H9 (cell line): Measurements from ENCODE around the gene AGAP5. TPM values are rescaled to one million over a fixed set of nuclear protein-coding genes. Genes with fewer than 3 reads are reported as not detected.
"Not testable (repeated sequence)": the region's sequence is repeated elsewhere in the genome, so short reads cannot be mapped to it uniquely, and the experiment has no call there.

Experiments used
- DNase-seq: peaks from one replicate; pipeline ENCODE4 v3.0.0-alpha.2; 2017
- H2AFZ ChIP-seq: one replicate; pipeline ENCODE4 v1.6.1; 2013; ENCODE audit warnings: mild to moderate bottlenecking, low read length, control low read depth, moderate library complexity
- H2AK5ac ChIP-seq: 2 replicates; pipeline ENCODE4 v1.6.1; 2013; ENCODE audit warnings: low read length, control low read depth, mixed read lengths; ENCODE audit not compliant: insufficient read length
- H2BK120ac ChIP-seq: one replicate; pipeline ENCODE4 v1.6.1; 2013; ENCODE audit warnings: low read depth, mild to moderate bottlenecking, low read length, control low read depth, inconsistent platforms; ENCODE audit not compliant: poor library complexity, severe bottlenecking
- H2BK12ac ChIP-seq: 2 replicates; pipeline ENCODE4 v1.6.1; 2013; ENCODE audit warnings: low read length, control low read depth, mixed read lengths, low read depth; ENCODE audit not compliant: insufficient read length
- H2BK15ac ChIP-seq: 2 replicates; pipeline ENCODE4 v1.6.1; 2013; ENCODE audit warnings: low read depth, low read length, control low read depth
- H2BK20ac ChIP-seq: one replicate; pipeline ENCODE4 v1.6.1; 2013; ENCODE audit warnings: low read depth, mild to moderate bottlenecking, low read length, control low read depth, inconsistent platforms; ENCODE audit not compliant: poor library complexity, severe bottlenecking
- H2BK5ac ChIP-seq: 2 replicates; pipeline ENCODE4 v1.6.1; 2013; ENCODE audit warnings: low read length, control low read depth, mixed read lengths; ENCODE audit not compliant: insufficient read length
- H3K14ac ChIP-seq: 2 replicates; pipeline ENCODE4 v1.6.1; 2013; ENCODE audit warnings: low read length, control low read depth; ENCODE audit not compliant: insufficient read depth
- H3K18ac ChIP-seq: 2 replicates; pipeline ENCODE4 v1.6.1; 2013; ENCODE audit warnings: low read depth, mild to moderate bottlenecking, mixed read lengths, low read length, control low read depth; ENCODE audit not compliant: insufficient read length
- H3K23ac ChIP-seq: 2 replicates; pipeline ENCODE4 v1.6.1; 2013; ENCODE audit warnings: low read length, control low read depth, mixed read lengths, low read depth; ENCODE audit not compliant: insufficient read length
- H3K23me2 ChIP-seq: 2 replicates; pipeline ENCODE4 v1.6.1; 2013; ENCODE audit warnings: low read depth, mild to moderate bottlenecking, mixed read lengths, low read length, control low read depth; ENCODE audit not compliant: insufficient read length, poor library complexity, severe bottlenecking
- H3K27ac ChIP-seq: 2 replicates; pipeline ENCODE4 v1.5.1; 2013; ENCODE audit warnings: low read length, control low read depth, mixed read lengths, low read depth; ENCODE audit not compliant: insufficient read length
- H3K27me3 ChIP-seq: 2 replicates; pipeline ENCODE4 v1.6.1; 2013; ENCODE audit warnings: low read length, control low read depth, inconsistent platforms; ENCODE audit not compliant: insufficient read depth
- H3K4ac ChIP-seq: 2 replicates; pipeline ENCODE4 v1.6.1; 2013; ENCODE audit warnings: low read depth, mild to moderate bottlenecking, control low read depth, inconsistent platforms, low read length, moderate library complexity
- H3K4me1 ChIP-seq: 2 replicates; pipeline ENCODE4 v1.6.1; 2013; ENCODE audit warnings: low read length, control low read depth, inconsistent platforms; ENCODE audit not compliant: insufficient read depth
- H3K4me2 ChIP-seq: 2 replicates; pipeline ENCODE4 v1.6.1; 2013; ENCODE audit warnings: low read length, control low read depth, mixed read lengths; ENCODE audit not compliant: insufficient read length, insufficient read depth
- H3K56ac ChIP-seq: 2 replicates; pipeline ENCODE4 v1.6.1; 2013; ENCODE audit warnings: low read depth, mild to moderate bottlenecking, mixed read lengths, low read length, control low read depth; ENCODE audit not compliant: insufficient read length
- H3K79me1 ChIP-seq: 2 replicates; pipeline ENCODE4 v1.6.1; 2013; ENCODE audit warnings: low read depth, mild to moderate bottlenecking, moderate library complexity, low read length, control low read depth, inconsistent platforms; ENCODE audit not compliant: insufficient read depth, poor library complexity, severe bottlenecking
- H3K79me2 ChIP-seq: 2 replicates; pipeline ENCODE4 v1.6.1; 2013; ENCODE audit warnings: low read length, control low read depth, inconsistent platforms; ENCODE audit not compliant: insufficient read depth
- H3K9ac ChIP-seq: 2 replicates; pipeline ENCODE4 v1.6.1; 2013; ENCODE audit warnings: low read length, control low read depth, mixed read lengths; ENCODE audit not compliant: insufficient read length; ENCODE audit errors: extremely low read depth
- H3K9me3 ChIP-seq: one replicate; pipeline ENCODE4 v1.6.1; 2013; ENCODE audit warnings: low read depth, low read length, inconsistent platforms; ENCODE audit not compliant: control insufficient read depth
- H3T11ph ChIP-seq: one replicate; pipeline ENCODE4 v1.6.1; 2013; ENCODE audit warnings: mild to moderate bottlenecking, low read length, control low read depth, inconsistent platforms
- H4K20me1 ChIP-seq: one replicate; pipeline ENCODE4 v1.6.1; 2013; ENCODE audit not compliant: control insufficient read depth, insufficient read length, insufficient read depth
- H4K5ac ChIP-seq: 2 replicates; pipeline ENCODE4 v1.6.1; 2013; ENCODE audit warnings: low read depth, mild to moderate bottlenecking, mixed read lengths, low read length, control low read depth; ENCODE audit not compliant: insufficient read length
- H4K8ac ChIP-seq: replicated peaks from 2 replicates; pipeline ENCODE4 v1.6.1; 2013; ENCODE audit warnings: low read length, control low read depth, mixed read lengths, low read depth; ENCODE audit not compliant: insufficient read length
- H4K91ac ChIP-seq: 2 replicates; pipeline ENCODE4 v1.6.1; 2013; ENCODE audit warnings: low read depth, mild to moderate bottlenecking, moderate library complexity, mixed read lengths, low read length, control low read depth; ENCODE audit not compliant: insufficient read length
- H3K27ac Mint-ChIP-seq, 3 experiments: 2 replicates in 2 of 3; 3 replicates in 1 of 3; pipeline ENCODE4 v1.8.0; 2020 to 2021; ENCODE audit warnings: mixed read lengths in 3 of 3, mild to moderate bottlenecking in 1 of 3, moderate library complexity in 1 of 3
- H3K27me3 Mint-ChIP-seq: 2 replicates; pipeline ENCODE4 v1.8.0; 2021; ENCODE audit warnings: low read depth, mild to moderate bottlenecking, moderate library complexity, mixed read lengths
- H3K36me3 Mint-ChIP-seq, 3 experiments: 2 replicates in 2 of 3; 3 replicates in 1 of 3; pipeline ENCODE4 v1.8.0; 2020 to 2021; ENCODE audit warnings: low read depth in 3 of 3, mixed read lengths in 3 of 3; ENCODE audit not compliant: insufficient read depth in 1 of 3
- H3K4me1 Mint-ChIP-seq, 2 experiments: 2 replicates each; pipeline ENCODE4 v1.8.0; 2020; ENCODE audit warnings: mixed read lengths in 2 of 2
- H3K4me3 Mint-ChIP-seq, 2 experiments: 2 replicates in 1 of 2; 3 replicates in 1 of 2; pipeline ENCODE4 v1.8.0; 2020 to 2021; ENCODE audit warnings: mild to moderate bottlenecking in 2 of 2, mixed read lengths in 2 of 2, moderate library complexity in 1 of 2
- H3K9me3 Mint-ChIP-seq, 2 experiments: 2 replicates in 1 of 2; 3 replicates in 1 of 2; pipeline ENCODE4 v1.8.0; 2020; ENCODE audit warnings: mild to moderate bottlenecking in 2 of 2, mixed read lengths in 2 of 2, moderate library complexity in 1 of 2
- CTCF ChIP-seq: fragments of 200-600 bp; sonication (generic); conservative IDR thresholded peaks from 3 replicates; pipeline ENCODE4 v1.8.0; 2021; ENCODE audit warnings: antibody characterized with exemption, mild to moderate bottlenecking
- WGBS: extraction: QIAGEN DNeasy Blood & Tissue Kit; methylation state at CpG from one replicate; pipeline ENCODE4 v1.1.7; 2013; ENCODE audit warnings: missing lambda C conversion rate, low lambda C conversion rate, mixed read lengths; ENCODE audit not compliant: insufficient read length; ENCODE audit errors: extremely low coverage; 5-methylcytosine and 5-hydroxymethylcytosine counted together
- total RNA-seq: library from RNA; stranded (reverse); gene quantifications from 2 replicates; pipeline ENCODE4 v1.2.1, GENCODE V29; 2021

The AGAP5 gene
- total RNA-seq, 1 experiment from 2014 or later, result 5.2 TPM

GRCh38 chr10:73723516-73723915 lies 25.6 kb upstream of the AGAP5 start:
- Histone ChIP-seq H4K20me1 (no peaks in the 10 kb centered on the region), H4K8ac (no peak overlapping the region), H3K56ac (no peak overlapping the region), H3K18ac (no peak overlapping the region), H2BK5ac (no peak overlapping the region), H3K4me2 (no peak overlapping the region), H3K23me2 (no peaks in the 10 kb centered on the region), H3K23ac (no peak overlapping the region), H2BK20ac (no peak overlapping the region), H3T11ph (no peak overlapping the region), H3K9ac (no peak overlapping the region), H3K79me2 (no peaks in the 10 kb centered on the region), H2BK15ac (no peak overlapping the region), H2AFZ (no peak overlapping the region), H4K91ac (no peak overlapping the region), H4K5ac (no peak overlapping the region), H3K27ac (no peak overlapping the region), H2AK5ac (no peak overlapping the region), H3K27me3 (no peaks in the 10 kb centered on the region), H3K4ac (no peak overlapping the region), H2BK120ac (no peak overlapping the region), H3K14ac (no peak overlapping the region), H2BK12ac (no peak overlapping the region), H3K9me3 (no peaks in the 10 kb centered on the region), H3K4me1 (no peaks in the 10 kb centered on the region), H3K79me1 (no peaks in the 10 kb centered on the region)
- TF ChIP-seq CTCF, result no peak
- no peak for DNase-seq
- no peaks in the 10 kb centered on the region for H3K4me1 Mint-ChIP-seq
- H3K36me3 Mint-ChIP-seq, result peaks cover 8 to 69% (median 58%) of the 10 kb centered on the region in 3 experiments; a peak in 6 of 7 replicates
- H3K9me3 Mint-ChIP-seq, result no peaks in the 10 kb centered on the region
- H3K4me3 Mint-ChIP-seq, result no peak overlapping the region
- no CpG with 5 or more reads among the region's 4 CpGs for WGBS
- peak overlapping the region in 1 of 3 experiments; percentile 18; a peak in 1 of 7 replicates for H3K27ac Mint-ChIP-seq
- H3K27me3 Mint-ChIP-seq, result no peaks in the 10 kb centered on the region

- WGBS, result no CpG with 5 or more reads among the region's 4 CpGs
- H3K4ac ChIP-seq, H2BK20ac ChIP-seq, H3T11ph ChIP-seq, DNase-seq, H2BK12ac ChIP-seq, H3K79me2 ChIP-seq, H3K4me1 Mint-ChIP-seq, H3K9ac ChIP-seq, H3K4me3 Mint-ChIP-seq, H2BK120ac ChIP-seq, H3K23ac ChIP-seq, H3K56ac ChIP-seq, H2AK5ac ChIP-seq, H4K8ac ChIP-seq, H3K27me3 Mint-ChIP-seq, H4K91ac ChIP-seq, H4K5ac ChIP-seq, H3K27ac ChIP-seq, H3K4me2 ChIP-seq, H3K9me3 ChIP-seq, H2AFZ ChIP-seq, H3K27ac Mint-ChIP-seq, H3K23me2 ChIP-seq, H2BK15ac ChIP-seq, H2BK5ac ChIP-seq, H3K79me1 ChIP-seq, H4K20me1 ChIP-seq, H3K9me3 Mint-ChIP-seq, H3K27me3 ChIP-seq, H3K14ac ChIP-seq, H3K18ac ChIP-seq, H3K4me1 ChIP-seq: not testable (repeated sequence)
- peaks cover 8 to 74% (median 58%) of the 10 kb centered on the region in 3 experiments; a peak in 6 of 7 replicates for H3K36me3 Mint-ChIP-seq
Measured at GRCh38 chr10:73720561-73720960, 22.7 kb upstream of the AGAP5 start.
